ENCODE data around the gene ATAD3B. TPM values are rescaled to one million over a fixed set of nuclear protein-coding genes. Genes with fewer than 3 reads are reported as not detected.

Gene ATAD3B
- total RNA-seq, 4 donors from 2014 or later = 5.4 to 23.6 (median 11.2) TPM

- TF ChIP-seq CTCF (IDR thresholded peaks at IDR 0.05; ENCODE audit: low read depth) = no peak
Observed at GRCh38 chr1:1437904-1438376, 33.6 kb upstream of the ATAD3B start.

GRCh38 chr1:1438531-1439381, 32.8 kb upstream of the ATAD3B start:
- TF ChIP-seq CTCF (IDR thresholded peaks at IDR 0.05; ENCODE audit: low read depth) = no peak

- no peak for TF ChIP-seq CTCF (IDR thresholded peaks at IDR 0.05; ENCODE audit: low read depth)
Observed at GRCh38 chr1:1439546-1440261, 31.9 kb upstream of the ATAD3B start.

GRCh38 chr1:1440262-1441001, 31.1 kb upstream of the ATAD3B start:
- no peak for TF ChIP-seq CTCF (IDR thresholded peaks at IDR 0.05; ENCODE audit: low read depth)

GRCh38 chr1:1441002-1441888, 30.3 kb upstream of the ATAD3B start:
- no peak for TF ChIP-seq CTCF (IDR thresholded peaks at IDR 0.05; ENCODE audit: low read depth)

- TF ChIP-seq CTCF (IDR thresholded peaks at IDR 0.05; ENCODE audit: low read depth) = no peak
Observed at GRCh38 chr1:1442069-1442770, 29.3 kb upstream of the ATAD3B start.

All from subcutaneous adipose tissue (tissue), 4 donors.